GM12874 (cell line): ENCODE measurements around the gene VWA5B1.
A peak's percentile ranks its signal among the peaks of the same experiment; 100 is the strongest.

ENCODE experiments used
- CTCF ChIP-seq: IDR thresholded peaks from 2 replicates; pipeline ENCODE4 v1.5.1; 2011; ENCODE audit warnings: low read depth, mild to moderate bottlenecking, control low read depth, low read length, moderate library complexity; ENCODE audit not compliant: insufficient read depth

VWA5B1 gene

GRCh38 chr1:20367116-20367585 is 76.5 kb downstream of the VWA5B1 start:
- peak; percentile 38; the same call in 1 of the 2 replicates for TF ChIP-seq CTCF

- no peak for TF ChIP-seq CTCF
These were observed 77.0 kb downstream of the VWA5B1 start for GRCh38 chr1:20367626-20368025.

GRCh38 chr1:20368866-20369470 is 78.3 kb downstream of the VWA5B1 start:
- TF ChIP-seq CTCF, result no peak

- TF ChIP-seq CTCF, result no peak
These were observed 80.0 kb downstream of the VWA5B1 start for GRCh38 chr1:20370698-20371097.

GRCh38 chr1:20371411-20371810 is 80.7 kb downstream of the VWA5B1 start:
- no peak for TF ChIP-seq CTCF

- TF ChIP-seq CTCF, result no peak
These were observed 81.2 kb downstream of the VWA5B1 start for GRCh38 chr1:20371883-20372282.

GRCh38 chr1:20372676-20373075 is 82.0 kb downstream of the VWA5B1 start:
- TF ChIP-seq CTCF, result no peak
